ENCODE data around the gene SPECC1L.

The SPECC1L gene

GRCh38 chr22:24431309-24432034 is 160.8 kb downstream of the SPECC1L start:
- DNase-seq = no peak

GRCh38 chr22:24432059-24432853 is 161.6 kb downstream of the SPECC1L start:
- DNase-seq = no peak

GRCh38 chr22:24433001-24433827 is 162.6 kb downstream of the SPECC1L start:
- no peak for DNase-seq

GRCh38 chr22:24433828-24434470 is 163.3 kb downstream of the SPECC1L start:
- no peak for DNase-seq

GRCh38 chr22:24434471-24435322 is 164.1 kb downstream of the SPECC1L start:
- no peak for DNase-seq

GRCh38 chr22:24435323-24435645 is 164.7 kb downstream of the SPECC1L start:
- no peak for DNase-seq

- DNase-seq = no peak
These were observed 165.3 kb downstream of the SPECC1L start for GRCh38 chr22:24435861-24436371.

GRCh38 chr22:24436553-24436952 is 165.9 kb downstream of the SPECC1L start:
- no peak for DNase-seq

GRCh38 chr22:24437091-24437490 is 166.5 kb downstream of the SPECC1L start:
- DNase-seq = no peak

- peak; percentile 24 for DNase-seq
These were observed 167.2 kb downstream of the SPECC1L start for GRCh38 chr22:24437741-24438328.

GRCh38 chr22:24440270-24440717 is 169.7 kb downstream of the SPECC1L start:
- no peak for DNase-seq

GRCh38 chr22:24440718-24441405 is 170.2 kb downstream of the SPECC1L start:
- DNase-seq = no peak

GRCh38 chr22:24441406-24442351 is 171.0 kb downstream of the SPECC1L start:
- DNase-seq = no peak

GRCh38 chr22:24442352-24442744 is 171.7 kb downstream of the SPECC1L start:
- DNase-seq = no peak

- no peak for DNase-seq
These were observed 173.0 kb downstream of the SPECC1L start for GRCh38 chr22:24443668-24444067.

- DNase-seq = no peak
These were observed 173.6 kb downstream of the SPECC1L start for GRCh38 chr22:24444251-24444650.

GRCh38 chr22:24444729-24445466 is 174.3 kb downstream of the SPECC1L start:
- DNase-seq = no peak

GRCh38 chr22:24445481-24446259 is 175.0 kb downstream of the SPECC1L start:
- DNase-seq = no peak

All from NCI-H1436 (cell line).